HCT116 (cell line): ENCODE measurements around the gene DPP10. TPM values are rescaled to one million over a fixed set of nuclear protein-coding genes. Genes with fewer than 3 reads are reported as not detected.

ENCODE experiments used
- ATAC-seq: fragments of 200-7000 bp; cut with Tn5 transposase; 2 replicates; pipeline ENCODE4 v1.9.1; 2020; ENCODE audit warnings: mild to moderate bottlenecking, moderate library complexity
- BruUV-seq: library from RNA; stranded (reverse); fragments of 400-500 nt; replicated peaks from 2 replicates; lab custom pipeline; 2021; lab: Mats Ljungman, UMichigan
- CTCF ChIA-PET: fragments of 300-600 bp; sonication (Branson Sonifier 250); formaldehyde crosslinking; loops from one replicate; lab custom pipeline; 2021; ENCODE audit warnings: antibody characterized with exemption; lab: Charles Lee
- POLR2A ChIA-PET: fragments of 300-600, 350-600 bp; sonication (Branson Sonifier 250); formaldehyde crosslinking; loops from one replicate; lab custom pipeline; 2021; ENCODE audit warnings: antibody characterized with exemption; lab: Charles Lee
- RAD21 ChIA-PET, 2 experiments: fragments of 300-600 bp; sonication (Branson Sonifier 250); formaldehyde crosslinking; loops; one replicate each; lab custom pipeline; 2023; ENCODE audit warnings: low total read pairs in 2 of 2; ENCODE audit not compliant: uncharacterized antibody in 2 of 2, unreplicated experiment in 2 of 2, low non-redundant PET in 1 of 2; lab: Charles Lee
- DNase-seq: peaks from one replicate; pipeline ENCODE4 v3.0.0-alpha.2; 2010; ENCODE audit warnings: low read depth, low spot score
- H2AFZ ChIP-seq: fragments of 200-600 bp; shearing (Covaris generic), sonication (generic); 2 replicates; pipeline ENCODE4 v1.6.1; 2017; ENCODE audit warnings: low read depth, mixed run types, mixed read lengths, antibody characterized with exemption, low read length; ENCODE audit not compliant: poor library complexity, severe bottlenecking
- H3K27ac ChIP-seq: 2 replicates; pipeline ENCODE4 v1.5.1; 2012; ENCODE audit warnings: low read depth, low read length
- H3K27me3 ChIP-seq: fragments of 200-600 bp; sonication (generic); 2 replicates; pipeline ENCODE4 v1.6.1; 2016; ENCODE audit warnings: mixed run types, low read length, mixed read lengths; ENCODE audit not compliant: insufficient read depth
- H3K36me3 ChIP-seq, 2 experiments: fragments of 200-500 bp in 1 of 2; fragments of 200-600 bp in 1 of 2; sonication (Bioruptor generic) in 1 of 2; sonication (generic) in 1 of 2; 2 replicates each; pipeline versions ENCODE4 v1.5.1 to v1.6.1; 2014 to 2016; ENCODE audit warnings: low read length in 2 of 2, inconsistent platforms in 1 of 2, mixed read lengths in 1 of 2, mixed run types in 1 of 2; ENCODE audit not compliant: insufficient read depth in 2 of 2, control insufficient read depth in 1 of 2
- H3K4me1 ChIP-seq, 2 experiments: fragments of 200-600 bp in 1 of 2; sonication (generic) in 1 of 2; 2 replicates each; pipeline versions ENCODE4 v1.5.1 to v1.6.1; 2012 to 2017; ENCODE audit warnings: low read length in 2 of 2, inconsistent platforms in 1 of 2, mild to moderate bottlenecking in 1 of 2, mixed read lengths in 1 of 2, mixed run types in 1 of 2, moderate library complexity in 1 of 2; ENCODE audit not compliant: insufficient read depth in 2 of 2, control insufficient read depth in 1 of 2
- H3K4me2 ChIP-seq: fragments of 200-600 bp; sonication (generic); 2 replicates; pipeline ENCODE4 v1.6.1; 2017; ENCODE audit warnings: mixed run types, low read length, mixed read lengths
- H3K4me3 ChIP-seq, 2 experiments: fragments of 200-600 bp in 1 of 2; sonication (generic) in 1 of 2; replicated peaks in 1 of 2; 2 replicates each; pipeline ENCODE4 v1.5.1; 2011 to 2016; ENCODE audit warnings: low read length in 2 of 2, control low read depth in 1 of 2, low read depth in 1 of 2, mild to moderate bottlenecking in 1 of 2, mixed read lengths in 1 of 2, mixed run types in 1 of 2
- H3K79me2 ChIP-seq: fragments of 200-600 bp; sonication (generic); 2 replicates; pipeline ENCODE4 v1.6.1; 2017; ENCODE audit warnings: mild to moderate bottlenecking, mixed run types, low read length, moderate library complexity, mixed read lengths; ENCODE audit not compliant: insufficient read depth
- H3K9ac ChIP-seq: fragments of 200-600 bp; sonication (generic); 2 replicates; pipeline ENCODE4 v1.6.1; 2016; ENCODE audit warnings: low read length, mixed read lengths
- H3K9me2 ChIP-seq: fragments of 200-600 bp; sonication (generic), shearing (Covaris generic); 2 replicates; pipeline ENCODE4 v1.6.1; 2017; ENCODE audit warnings: mixed run types, mild to moderate bottlenecking, moderate library complexity; ENCODE audit not compliant: insufficient read depth
- H3K9me3 ChIP-seq, 2 experiments: fragments of 200-500 bp in 1 of 2; fragments of 200-600 bp in 1 of 2; sonication (Bioruptor generic) in 1 of 2; sonication (generic) in 1 of 2; 2 replicates each; pipeline ENCODE4 v1.6.1; 2014 to 2017; ENCODE audit warnings: low read length in 2 of 2, mixed read lengths in 2 of 2, inconsistent platforms in 1 of 2, low read depth in 1 of 2, mild to moderate bottlenecking in 1 of 2, mixed run types in 1 of 2, moderate library complexity in 1 of 2; ENCODE audit not compliant: control insufficient read depth in 1 of 2, insufficient read depth in 1 of 2
- H4K20me1 ChIP-seq: fragments of 200-600 bp; sonication (generic), shearing (Covaris generic); 2 replicates; pipeline ENCODE4 v1.6.1; 2017; ENCODE audit warnings: mixed run types, mild to moderate bottlenecking, moderate library complexity; ENCODE audit not compliant: insufficient read depth
- CBX3 ChIP-seq: IDR thresholded peaks from 2 replicates; pipeline ENCODE4 v1.6.1; 2012; ENCODE audit warnings: low read depth
- ELF1 ChIP-seq: IDR thresholded peaks from 2 replicates; pipeline ENCODE4 v1.6.1; 2012; ENCODE audit warnings: low read depth, borderline replicate concordance
- POLR2A ChIP-seq: IDR thresholded peaks from 2 replicates; pipeline ENCODE4 v1.7.0; 2011; ENCODE audit warnings: borderline replicate concordance; ENCODE audit not compliant: insufficient read depth, insufficient read length; ENCODE audit errors: extremely low read depth
- POLR2AphosphoS5 ChIP-seq: IDR thresholded peaks from 2 replicates; pipeline ENCODE4 v1.6.1; 2011; ENCODE audit warnings: mild to moderate bottlenecking, low read depth, low read length, moderate library complexity
- SIN3A ChIP-seq: IDR thresholded peaks from 2 replicates; pipeline ENCODE4 v1.6.1; 2012; ENCODE audit warnings: low read depth
- YY1 ChIP-seq: IDR thresholded peaks from 2 replicates; pipeline ENCODE4 v1.6.1; 2011; ENCODE audit warnings: low read length, low read depth, moderate library complexity, mild to moderate bottlenecking; ENCODE audit not compliant: insufficient replicate concordance; ENCODE audit errors: extremely low read depth
- ZFX ChIP-seq: fragments of 450-650 bp; IDR thresholded peaks from 2 replicates; pipeline ENCODE4 v1.6.1; 2017
- intact Hi-C: fragments of 100-400 bp; cut with micrococcal nuclease; formaldehyde crosslinking; loops from 2 replicates; pipeline ENCODE4 v1.10.0; 2022
- total RNA-seq: library from RNA; stranded (reverse); gene quantifications from one replicate; pipeline ENCODE4 v1.2.1, GENCODE V29; 2021; ENCODE audit not compliant: unreplicated experiment
- TF ChIP-seq, protein P1 (sequence below): IDR thresholded peaks from 2 replicates; pipeline ENCODE4 v1.6.1; 2012
- TF ChIP-seq, protein P2 (sequence below), 3 experiments: fragments of 200-600 bp in 1 of 3; sonication (generic) in 1 of 3; IDR thresholded peaks in 2 of 3; conservative IDR thresholded peaks in 1 of 3; 2 replicates each; pipeline ENCODE4 v1.5.1; 2012 to 2017; ENCODE audit warnings: low read depth in 2 of 3, low read length in 2 of 3, antibody characterized with exemption in 1 of 3, borderline replicate concordance in 1 of 3, control low read depth in 1 of 3, mild to moderate bottlenecking in 1 of 3, mixed read lengths in 1 of 3, mixed run types in 1 of 3, moderate library complexity in 1 of 3; ENCODE audit not compliant: insufficient read depth in 1 of 3
- TF ChIP-seq, protein P3 (sequence below): IDR thresholded peaks from 2 replicates; pipeline ENCODE4 v1.6.1; 2012; ENCODE audit warnings: low read depth
- TF ChIP-seq, protein P4 (sequence below): IDR thresholded peaks from 2 replicates; pipeline ENCODE4 v1.6.1; 2011; ENCODE audit warnings: mild to moderate bottlenecking, low read length, moderate library complexity; ENCODE audit not compliant: insufficient replicate concordance; ENCODE audit errors: extremely low read depth

Gene DPP10
- total RNA-seq, 1 experiment from 2014 or later = not detected

DNA sequence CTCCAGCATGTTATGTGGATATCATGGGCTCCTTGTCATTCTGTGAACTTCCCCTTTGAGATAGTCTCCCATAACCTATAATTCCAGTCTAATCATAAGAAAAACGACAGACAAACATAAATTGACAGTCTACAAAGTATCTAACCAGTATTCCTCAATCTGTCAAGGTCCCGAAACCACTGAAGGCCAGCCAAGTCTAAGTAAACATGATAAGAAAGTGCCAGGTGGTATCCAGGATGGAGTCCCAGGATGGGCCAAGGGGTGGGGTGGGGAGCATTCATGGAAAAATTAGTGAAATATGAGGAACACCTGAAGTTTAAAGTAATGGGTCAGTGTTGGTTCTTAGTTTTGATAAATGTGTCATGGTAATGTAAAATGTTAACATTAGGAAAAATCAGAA, 355.5 kb downstream of the DPP10 start:
- ChIA-PET CTCF (no interaction called here), RAD21 (no interaction called here), POLR2A (no interaction called here)
- intact Hi-C loops = no loop called here
- peaks cover 7 to 20% of the 10 kb centered on the region in 2 experiments; a peak in 2 of 4 replicates for H3K9me3 ChIP-seq
- DNase-seq (no peak), ATAC-seq (no peak)
- no peak overlapping the region for H3K9ac ChIP-seq
- no peak overlapping the region for H3K27ac ChIP-seq
- no peak overlapping the region for H3K4me2 ChIP-seq
- BruUV-seq = no TSS peak
- no peak overlapping the region for H2AFZ ChIP-seq
- no peaks in the 10 kb centered on the region for H3K9me2 ChIP-seq
- no peak overlapping the region for H3K4me3 ChIP-seq
- no peaks in the 10 kb centered on the region for H3K79me2 ChIP-seq
- no peaks in the 10 kb centered on the region for H3K27me3 ChIP-seq
- no peaks in the 10 kb centered on the region for H3K36me3 ChIP-seq
- TF ChIP-seq SIN3A (no peak), CBX3 (no peak), POLR2AphosphoS5 (no peak), YY1 (no peak), ELF1 (no peak), POLR2A (no peak), ZFX (no peak)
- TF ChIP-seq, protein P1, sequence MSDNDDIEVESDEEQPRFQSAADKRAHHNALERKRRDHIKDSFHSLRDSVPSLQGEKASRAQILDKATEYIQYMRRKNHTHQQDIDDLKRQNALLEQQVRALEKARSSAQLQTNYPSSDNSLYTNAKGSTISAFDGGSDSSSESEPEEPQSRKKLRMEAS = no peak
- TF ChIP-seq, protein P2, sequence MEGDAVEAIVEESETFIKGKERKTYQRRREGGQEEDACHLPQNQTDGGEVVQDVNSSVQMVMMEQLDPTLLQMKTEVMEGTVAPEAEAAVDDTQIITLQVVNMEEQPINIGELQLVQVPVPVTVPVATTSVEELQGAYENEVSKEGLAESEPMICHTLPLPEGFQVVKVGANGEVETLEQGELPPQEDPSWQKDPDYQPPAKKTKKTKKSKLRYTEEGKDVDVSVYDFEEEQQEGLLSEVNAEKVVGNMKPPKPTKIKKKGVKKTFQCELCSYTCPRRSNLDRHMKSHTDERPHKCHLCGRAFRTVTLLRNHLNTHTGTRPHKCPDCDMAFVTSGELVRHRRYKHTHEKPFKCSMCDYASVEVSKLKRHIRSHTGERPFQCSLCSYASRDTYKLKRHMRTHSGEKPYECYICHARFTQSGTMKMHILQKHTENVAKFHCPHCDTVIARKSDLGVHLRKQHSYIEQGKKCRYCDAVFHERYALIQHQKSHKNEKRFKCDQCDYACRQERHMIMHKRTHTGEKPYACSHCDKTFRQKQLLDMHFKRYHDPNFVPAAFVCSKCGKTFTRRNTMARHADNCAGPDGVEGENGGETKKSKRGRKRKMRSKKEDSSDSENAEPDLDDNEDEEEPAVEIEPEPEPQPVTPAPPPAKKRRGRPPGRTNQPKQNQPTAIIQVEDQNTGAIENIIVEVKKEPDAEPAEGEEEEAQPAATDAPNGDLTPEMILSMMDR (IDR thresholded peaks at IDR 0.05 in 2 of 3, conservative IDR thresholded peaks at IDR 0.05 in 1 of 3; ENCODE audit: borderline replicate concordance in 1 of 3, insufficient read depth in 1 of 3, low read depth in 2 of 3, low read length in 2 of 3) = no peak
- TF ChIP-seq, protein P3, sequence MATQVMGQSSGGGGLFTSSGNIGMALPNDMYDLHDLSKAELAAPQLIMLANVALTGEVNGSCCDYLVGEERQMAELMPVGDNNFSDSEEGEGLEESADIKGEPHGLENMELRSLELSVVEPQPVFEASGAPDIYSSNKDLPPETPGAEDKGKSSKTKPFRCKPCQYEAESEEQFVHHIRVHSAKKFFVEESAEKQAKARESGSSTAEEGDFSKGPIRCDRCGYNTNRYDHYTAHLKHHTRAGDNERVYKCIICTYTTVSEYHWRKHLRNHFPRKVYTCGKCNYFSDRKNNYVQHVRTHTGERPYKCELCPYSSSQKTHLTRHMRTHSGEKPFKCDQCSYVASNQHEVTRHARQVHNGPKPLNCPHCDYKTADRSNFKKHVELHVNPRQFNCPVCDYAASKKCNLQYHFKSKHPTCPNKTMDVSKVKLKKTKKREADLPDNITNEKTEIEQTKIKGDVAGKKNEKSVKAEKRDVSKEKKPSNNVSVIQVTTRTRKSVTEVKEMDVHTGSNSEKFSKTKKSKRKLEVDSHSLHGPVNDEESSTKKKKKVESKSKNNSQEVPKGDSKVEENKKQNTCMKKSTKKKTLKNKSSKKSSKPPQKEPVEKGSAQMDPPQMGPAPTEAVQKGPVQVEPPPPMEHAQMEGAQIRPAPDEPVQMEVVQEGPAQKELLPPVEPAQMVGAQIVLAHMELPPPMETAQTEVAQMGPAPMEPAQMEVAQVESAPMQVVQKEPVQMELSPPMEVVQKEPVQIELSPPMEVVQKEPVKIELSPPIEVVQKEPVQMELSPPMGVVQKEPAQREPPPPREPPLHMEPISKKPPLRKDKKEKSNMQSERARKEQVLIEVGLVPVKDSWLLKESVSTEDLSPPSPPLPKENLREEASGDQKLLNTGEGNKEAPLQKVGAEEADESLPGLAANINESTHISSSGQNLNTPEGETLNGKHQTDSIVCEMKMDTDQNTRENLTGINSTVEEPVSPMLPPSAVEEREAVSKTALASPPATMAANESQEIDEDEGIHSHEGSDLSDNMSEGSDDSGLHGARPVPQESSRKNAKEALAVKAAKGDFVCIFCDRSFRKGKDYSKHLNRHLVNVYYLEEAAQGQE = no peak
- TF ChIP-seq, protein P4, sequence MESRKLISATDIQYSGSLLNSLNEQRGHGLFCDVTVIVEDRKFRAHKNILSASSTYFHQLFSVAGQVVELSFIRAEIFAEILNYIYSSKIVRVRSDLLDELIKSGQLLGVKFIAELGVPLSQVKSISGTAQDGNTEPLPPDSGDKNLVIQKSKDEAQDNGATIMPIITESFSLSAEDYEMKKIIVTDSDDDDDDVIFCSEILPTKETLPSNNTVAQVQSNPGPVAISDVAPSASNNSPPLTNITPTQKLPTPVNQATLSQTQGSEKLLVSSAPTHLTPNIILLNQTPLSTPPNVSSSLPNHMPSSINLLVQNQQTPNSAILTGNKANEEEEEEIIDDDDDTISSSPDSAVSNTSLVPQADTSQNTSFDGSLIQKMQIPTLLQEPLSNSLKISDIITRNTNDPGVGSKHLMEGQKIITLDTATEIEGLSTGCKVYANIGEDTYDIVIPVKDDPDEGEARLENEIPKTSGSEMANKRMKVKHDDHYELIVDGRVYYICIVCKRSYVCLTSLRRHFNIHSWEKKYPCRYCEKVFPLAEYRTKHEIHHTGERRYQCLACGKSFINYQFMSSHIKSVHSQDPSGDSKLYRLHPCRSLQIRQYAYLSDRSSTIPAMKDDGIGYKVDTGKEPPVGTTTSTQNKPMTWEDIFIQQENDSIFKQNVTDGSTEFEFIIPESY = no peak
- TF ChIP-seq, all 23 proteins: peak for 0
- no peaks in the 10 kb centered on the region for H4K20me1 ChIP-seq
- H3K4me1 ChIP-seq = no peaks in the 10 kb centered on the region
